Kidney epithelial cell (primary cell): ENCODE data around the gene PBX1. TPM values are rescaled to one million over a fixed set of nuclear protein-coding genes. Genes with fewer than 3 reads are reported as not detected.

ENCODE experiments used
- DNase-seq: peaks from one replicate; pipeline ENCODE4 v3.0.0-alpha.2; 2010; ENCODE audit warnings: low read depth
- H3K27me3 ChIP-seq: 2 replicates; pipeline ENCODE4 v1.6.0; 2011; ENCODE audit warnings: low read length; ENCODE audit not compliant: control insufficient read depth, insufficient read depth
- H3K36me3 ChIP-seq: 2 replicates; pipeline ENCODE4 v1.5.1; 2011; ENCODE audit warnings: low read length; ENCODE audit not compliant: control insufficient read depth, insufficient read depth
- H3K4me3 ChIP-seq: 2 replicates; pipeline ENCODE4 v1.5.1; 2011; ENCODE audit warnings: low read depth, mild to moderate bottlenecking, control low read depth, low read length
- CTCF ChIP-seq: IDR thresholded peaks from 2 replicates; pipeline ENCODE4 v1.5.1; 2011; ENCODE audit warnings: mild to moderate bottlenecking, moderate library complexity, low read length, control low read depth, inconsistent platforms; ENCODE audit not compliant: insufficient read depth, poor library complexity, severe bottlenecking
- total RNA-seq: library from RNA; depleted of rRNA; stranded (reverse); fragments of >200 nt; gene quantifications from 2 replicates; pipeline ENCODE4 v1.2.3, GENCODE V29; 2015

The PBX1 gene
- total RNA-seq, 1 donor from 2014 or later, result 5.7 TPM

GRCh38 chr1:164846731-164847691 lies 288.0 kb downstream of the PBX1 start:
- H3K27me3 ChIP-seq, result no peaks in the 10 kb centered on the region
- TF ChIP-seq CTCF, result no peak
- no peaks in the 10 kb centered on the region for H3K36me3 ChIP-seq
- no peak overlapping the region for H3K4me3 ChIP-seq
- no peak for DNase-seq

- H3K36me3 ChIP-seq, result no peaks in the 10 kb centered on the region
- H3K27me3 ChIP-seq, result no peaks in the 10 kb centered on the region
- DNase-seq, result no peak
- TF ChIP-seq CTCF, result no peak
- H3K4me3 ChIP-seq, result no peak overlapping the region
These were observed 294.2 kb downstream of the PBX1 start for GRCh38 chr1:164853146-164853545.

GRCh38 chr1:164855716-164856329 lies 296.8 kb downstream of the PBX1 start:
- TF ChIP-seq CTCF, result no peak
- Histone ChIP-seq H3K27me3 (no peaks in the 10 kb centered on the region), H3K36me3 (no peaks in the 10 kb centered on the region), H3K4me3 (no peak overlapping the region)
- no peak for DNase-seq

GRCh38 chr1:164856381-164856780 lies 297.4 kb downstream of the PBX1 start:
- H3K36me3 ChIP-seq, result no peaks in the 10 kb centered on the region
- no peak overlapping the region for H3K4me3 ChIP-seq
- TF ChIP-seq CTCF, result no peak
- DNase-seq, result no peak
- H3K27me3 ChIP-seq, result no peaks in the 10 kb centered on the region

- TF ChIP-seq CTCF, result no peak
- DNase-seq, result no peak
- H3K27me3 ChIP-seq, result no peaks in the 10 kb centered on the region
- no peaks in the 10 kb centered on the region for H3K36me3 ChIP-seq
- H3K4me3 ChIP-seq, result no peak overlapping the region
These were observed 298.5 kb downstream of the PBX1 start for GRCh38 chr1:164857439-164857838.
